Fibroblast of villous mesenchyme (primary cell): Measurements from ENCODE around the gene GRIK4. TPM values are rescaled to one million over a fixed set of nuclear protein-coding genes. Genes with fewer than 3 reads are reported as not detected.

Experiments
- DNase-seq: peaks from one replicate; pipeline ENCODE4 v3.0.0-alpha.2; 2010; ENCODE audit warnings: low read depth
- H3K4me3 ChIP-seq: 2 replicates; pipeline ENCODE4 v1.5.1; 2011; ENCODE audit warnings: low read depth, mild to moderate bottlenecking, low read length
- total RNA-seq: library from RNA; depleted of rRNA; stranded (reverse); fragments of >200 nt; gene quantifications from 2 replicates; pipeline ENCODE4 v1.2.3, GENCODE V29; 2012
- TF ChIP-seq, protein P1 (sequence below): IDR thresholded peaks from 2 replicates; pipeline ENCODE4 v1.5.1; 2012; ENCODE audit warnings: low read depth, mild to moderate bottlenecking, low read length; ENCODE audit not compliant: insufficient read depth

Gene GRIK4, protein sequence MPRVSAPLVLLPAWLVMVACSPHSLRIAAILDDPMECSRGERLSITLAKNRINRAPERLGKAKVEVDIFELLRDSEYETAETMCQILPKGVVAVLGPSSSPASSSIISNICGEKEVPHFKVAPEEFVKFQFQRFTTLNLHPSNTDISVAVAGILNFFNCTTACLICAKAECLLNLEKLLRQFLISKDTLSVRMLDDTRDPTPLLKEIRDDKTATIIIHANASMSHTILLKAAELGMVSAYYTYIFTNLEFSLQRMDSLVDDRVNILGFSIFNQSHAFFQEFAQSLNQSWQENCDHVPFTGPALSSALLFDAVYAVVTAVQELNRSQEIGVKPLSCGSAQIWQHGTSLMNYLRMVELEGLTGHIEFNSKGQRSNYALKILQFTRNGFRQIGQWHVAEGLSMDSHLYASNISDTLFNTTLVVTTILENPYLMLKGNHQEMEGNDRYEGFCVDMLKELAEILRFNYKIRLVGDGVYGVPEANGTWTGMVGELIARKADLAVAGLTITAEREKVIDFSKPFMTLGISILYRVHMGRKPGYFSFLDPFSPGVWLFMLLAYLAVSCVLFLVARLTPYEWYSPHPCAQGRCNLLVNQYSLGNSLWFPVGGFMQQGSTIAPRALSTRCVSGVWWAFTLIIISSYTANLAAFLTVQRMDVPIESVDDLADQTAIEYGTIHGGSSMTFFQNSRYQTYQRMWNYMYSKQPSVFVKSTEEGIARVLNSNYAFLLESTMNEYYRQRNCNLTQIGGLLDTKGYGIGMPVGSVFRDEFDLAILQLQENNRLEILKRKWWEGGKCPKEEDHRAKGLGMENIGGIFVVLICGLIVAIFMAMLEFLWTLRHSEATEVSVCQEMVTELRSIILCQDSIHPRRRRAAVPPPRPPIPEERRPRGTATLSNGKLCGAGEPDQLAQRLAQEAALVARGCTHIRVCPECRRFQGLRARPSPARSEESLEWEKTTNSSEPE
- total RNA-seq = under 0.01 TPM in 2 replicates

DNA sequence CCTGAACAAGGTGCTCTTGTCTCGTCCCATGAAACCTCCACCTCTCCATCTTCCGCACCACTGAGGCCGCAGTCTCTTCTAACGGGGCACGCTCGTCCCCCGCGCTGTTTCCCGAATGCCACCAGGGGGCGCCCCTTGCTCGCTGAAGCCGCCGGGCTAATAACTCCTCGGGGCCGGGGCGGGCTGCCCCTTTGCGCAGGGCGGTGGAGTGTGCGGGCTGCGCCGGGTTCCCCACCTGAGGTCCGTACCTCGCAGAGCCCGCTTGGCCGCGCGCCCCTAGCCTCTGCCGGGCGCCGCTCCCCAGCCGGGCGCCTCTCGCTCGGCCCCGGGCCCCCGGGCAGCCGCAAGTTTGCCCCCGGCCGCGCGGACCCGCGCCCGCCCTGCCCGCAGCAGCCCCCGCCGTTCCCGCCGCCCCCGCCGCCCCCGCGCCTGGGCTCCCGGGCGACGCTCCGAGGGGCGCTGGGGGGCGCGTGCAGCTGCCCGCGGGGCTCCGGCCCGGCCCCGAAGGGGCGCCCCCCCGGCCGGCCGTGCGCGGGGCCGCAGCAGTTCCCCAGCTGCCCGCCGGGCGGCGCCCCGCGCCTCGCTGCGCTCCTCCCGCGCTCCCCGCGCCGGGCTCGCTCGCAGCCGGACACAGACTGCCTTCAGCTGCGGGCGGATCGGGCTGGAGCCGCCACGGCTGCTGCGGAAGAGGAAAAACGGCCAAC lies at the start of gene GRIK4:
TSS of gene GRIK4 (plus strand) at position 633 of the 704 bp plus-strand sequence. CDS start 148,571 bp downstream, outside the sequence.
- DNase-seq = peak; percentile 72
- TF ChIP-seq, protein P1, sequence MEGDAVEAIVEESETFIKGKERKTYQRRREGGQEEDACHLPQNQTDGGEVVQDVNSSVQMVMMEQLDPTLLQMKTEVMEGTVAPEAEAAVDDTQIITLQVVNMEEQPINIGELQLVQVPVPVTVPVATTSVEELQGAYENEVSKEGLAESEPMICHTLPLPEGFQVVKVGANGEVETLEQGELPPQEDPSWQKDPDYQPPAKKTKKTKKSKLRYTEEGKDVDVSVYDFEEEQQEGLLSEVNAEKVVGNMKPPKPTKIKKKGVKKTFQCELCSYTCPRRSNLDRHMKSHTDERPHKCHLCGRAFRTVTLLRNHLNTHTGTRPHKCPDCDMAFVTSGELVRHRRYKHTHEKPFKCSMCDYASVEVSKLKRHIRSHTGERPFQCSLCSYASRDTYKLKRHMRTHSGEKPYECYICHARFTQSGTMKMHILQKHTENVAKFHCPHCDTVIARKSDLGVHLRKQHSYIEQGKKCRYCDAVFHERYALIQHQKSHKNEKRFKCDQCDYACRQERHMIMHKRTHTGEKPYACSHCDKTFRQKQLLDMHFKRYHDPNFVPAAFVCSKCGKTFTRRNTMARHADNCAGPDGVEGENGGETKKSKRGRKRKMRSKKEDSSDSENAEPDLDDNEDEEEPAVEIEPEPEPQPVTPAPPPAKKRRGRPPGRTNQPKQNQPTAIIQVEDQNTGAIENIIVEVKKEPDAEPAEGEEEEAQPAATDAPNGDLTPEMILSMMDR = peak; percentile 95
- H3K4me3 ChIP-seq = peak within 1 kb of the TSS; percentile 51

DNA sequence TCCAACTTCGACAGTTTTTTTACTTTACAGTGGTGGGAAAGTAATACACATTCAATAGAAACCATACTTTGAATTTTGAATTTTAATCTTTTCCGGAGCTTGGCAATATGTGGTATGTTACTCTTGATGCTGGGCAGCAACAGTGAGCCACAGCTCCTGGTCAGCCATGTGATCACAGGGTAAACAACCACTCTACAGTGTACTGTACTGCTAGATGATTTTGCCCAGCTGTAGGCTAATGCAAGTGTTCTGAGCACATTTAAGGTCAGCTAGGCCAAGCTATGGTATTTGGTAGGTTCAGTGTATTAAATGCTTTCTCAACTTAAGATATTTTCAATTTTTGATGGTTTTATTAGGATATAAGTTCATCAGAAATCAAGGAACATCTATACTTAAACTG lies 48.7 kb upstream of the GRIK4 start:
- TF ChIP-seq, protein P1 = no peak
- no peak overlapping the region for H3K4me3 ChIP-seq
- peak; percentile 33 for DNase-seq

DNA sequence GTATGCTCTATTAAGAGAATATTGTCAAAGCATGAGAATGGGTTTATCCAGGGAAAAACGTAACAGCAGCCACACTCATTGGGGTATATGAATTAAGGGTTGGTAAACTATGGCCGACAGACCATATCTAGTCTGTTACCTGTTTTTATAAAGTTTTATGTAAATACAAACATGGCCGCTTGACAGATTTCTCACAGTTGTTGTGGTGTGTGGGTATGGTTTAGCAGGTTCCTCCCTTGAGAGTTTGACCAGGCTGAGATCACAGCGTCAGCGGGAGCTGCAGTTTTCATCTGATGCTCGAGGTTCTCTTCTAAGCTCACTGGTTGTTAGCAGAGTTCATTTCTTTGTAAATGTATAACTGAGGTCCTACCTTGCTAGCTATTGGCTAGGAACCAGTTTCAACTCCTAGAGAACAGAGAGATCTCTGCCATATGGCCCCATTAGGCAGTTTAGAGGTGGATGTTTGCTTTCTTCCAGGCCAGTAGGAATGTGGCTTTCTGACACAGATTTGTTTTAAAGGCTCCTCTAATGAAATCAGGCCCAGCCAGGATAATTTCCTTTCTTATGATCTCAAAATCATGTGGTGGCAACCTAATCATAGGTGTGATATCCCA lies 45.5 kb upstream of the GRIK4 start:
- H3K4me3 ChIP-seq = no peak overlapping the region
- DNase-seq = no peak

DNA sequence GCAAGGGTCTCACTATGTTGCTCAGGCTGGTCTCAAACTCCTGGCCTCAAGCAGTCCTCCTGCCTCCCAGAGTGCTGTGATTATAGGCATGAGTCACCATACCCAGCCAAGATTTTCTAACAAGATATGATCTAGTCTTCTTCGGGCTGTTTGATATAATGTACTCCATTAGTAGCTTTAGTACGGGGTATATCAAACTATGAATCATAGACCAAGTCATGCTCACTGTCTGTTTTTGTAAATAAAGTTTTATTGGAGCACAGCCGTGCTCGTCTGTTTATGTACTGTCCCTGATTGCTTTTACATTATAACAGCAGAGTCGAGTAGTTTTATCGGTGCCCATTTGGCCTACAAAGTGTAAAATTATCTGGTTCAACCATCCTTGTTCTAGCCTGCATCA lies 43.9 kb upstream of the GRIK4 start:
- H3K4me3 ChIP-seq = no peak overlapping the region
- DNase-seq = peak; percentile 16
- TF ChIP-seq, protein P1 = no peak

More for the DNA sequence above, 45.5 kb upstream of the GRIK4 start:
- TF ChIP-seq, protein P1 = no peak

DNA sequence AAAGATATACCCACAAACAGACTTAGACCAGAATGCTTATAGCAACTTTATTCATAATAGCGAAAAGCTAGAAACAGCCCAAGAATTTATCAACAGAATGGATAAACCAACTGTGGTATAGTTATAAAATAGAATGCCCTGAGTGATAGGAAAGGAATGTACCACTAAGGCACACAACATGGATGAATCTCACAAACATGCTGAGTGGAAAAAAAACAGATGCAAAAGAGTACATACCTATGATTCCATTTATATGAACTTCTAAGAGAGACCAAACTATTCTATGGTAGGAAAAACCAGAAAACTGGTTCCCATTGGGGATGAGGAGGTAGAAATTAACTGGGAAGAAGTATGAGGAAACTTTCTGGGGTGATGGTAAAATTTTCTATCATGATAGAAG lies 40.4 kb upstream of the GRIK4 start:
- H3K4me3 ChIP-seq = no peak overlapping the region
- peak; percentile 84 for DNase-seq
- TF ChIP-seq, protein P1 = no peak

DNA sequence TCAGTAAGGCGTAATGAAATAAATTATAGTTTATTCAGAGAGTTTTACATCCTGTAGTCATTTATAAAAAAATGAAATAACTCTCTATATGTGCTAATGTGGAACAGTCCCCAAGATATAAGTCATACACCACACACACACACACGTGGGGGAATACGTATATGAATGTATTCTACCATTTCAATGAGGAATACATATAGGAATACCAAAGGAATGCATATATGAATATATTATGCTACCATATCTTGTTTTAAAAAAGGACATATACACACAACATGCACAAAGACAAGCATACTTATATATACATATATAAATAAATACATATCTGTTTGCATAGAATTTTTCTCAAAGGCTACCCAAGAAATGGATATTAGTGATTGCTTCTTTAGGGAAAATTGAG lies 39.6 kb upstream of the GRIK4 start:
- TF ChIP-seq, protein P1 = no peak
- no peak for DNase-seq
- no peak overlapping the region for H3K4me3 ChIP-seq
